T-helper 22 cell (primary cell): ENCODE data around the gene SRD5A1.

ENCODE experiments used
- DNase-seq: peaks from one replicate; pipeline ENCODE4 v3.0.0-alpha.2; 2020; ENCODE audit warnings: low read depth

Gene SRD5A1

DNA sequence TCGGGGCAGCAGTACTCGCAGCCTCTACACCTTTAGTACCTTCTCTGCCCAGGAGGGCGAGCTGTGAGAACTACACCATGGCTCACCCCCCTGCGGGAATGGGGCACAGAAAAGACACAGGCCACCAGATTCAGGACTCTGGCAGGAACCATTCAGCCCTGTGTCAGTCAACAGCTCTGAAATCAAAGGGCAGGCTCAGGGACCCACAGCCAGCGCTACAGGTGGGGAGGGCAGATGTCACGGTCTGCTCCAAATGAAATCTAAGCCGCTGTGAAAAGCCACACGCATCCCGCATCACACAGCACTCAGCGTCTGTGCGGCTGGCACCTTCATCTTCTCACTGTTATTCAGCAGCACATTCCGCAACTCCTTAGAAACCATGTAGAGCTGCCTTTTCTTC lies 28.3 kb upstream of the SRD5A1 start:
- DNase-seq: no peak

- no peak for DNase-seq
These were observed 26.2 kb upstream of the SRD5A1 start for GRCh38 chr5:6606884-6607558.

DNA sequence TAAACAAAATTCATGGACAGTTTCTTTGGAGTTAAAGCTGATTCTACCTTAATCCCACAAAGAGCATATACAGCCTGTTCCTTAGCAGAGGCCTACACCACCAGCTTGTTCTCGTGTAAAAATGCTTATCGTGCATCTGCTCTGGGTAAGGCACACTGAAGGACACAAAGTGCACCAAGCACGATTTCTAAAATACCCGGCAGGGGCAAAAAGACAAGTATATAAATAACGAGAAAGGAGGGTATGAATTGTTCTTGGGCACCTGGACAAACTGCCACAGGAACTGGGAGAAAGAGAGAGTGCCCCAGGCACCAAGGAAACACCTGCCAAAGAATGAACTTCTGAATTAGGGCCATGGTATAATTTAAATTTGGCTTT lies 25.7 kb upstream of the SRD5A1 start:
- no peak for DNase-seq

- no peak for DNase-seq
These were observed 25.2 kb upstream of the SRD5A1 start for GRCh38 chr5:6608016-6608415.

GRCh38 chr5:6611334-6612256 lies 21.6 kb upstream of the SRD5A1 start:
- DNase-seq: no peak

- DNase-seq: no peak
These were observed 18.0 kb upstream of the SRD5A1 start for GRCh38 chr5:6615034-6615815.

GRCh38 chr5:6616632-6617031 lies 16.6 kb upstream of the SRD5A1 start:
- no peak for DNase-seq

- DNase-seq: no peak
These were observed 10.0 kb upstream of the SRD5A1 start for GRCh38 chr5:6623228-6623627.

GRCh38 chr5:6623941-6624340 lies 9.3 kb upstream of the SRD5A1 start:
- DNase-seq: no peak

DNA sequence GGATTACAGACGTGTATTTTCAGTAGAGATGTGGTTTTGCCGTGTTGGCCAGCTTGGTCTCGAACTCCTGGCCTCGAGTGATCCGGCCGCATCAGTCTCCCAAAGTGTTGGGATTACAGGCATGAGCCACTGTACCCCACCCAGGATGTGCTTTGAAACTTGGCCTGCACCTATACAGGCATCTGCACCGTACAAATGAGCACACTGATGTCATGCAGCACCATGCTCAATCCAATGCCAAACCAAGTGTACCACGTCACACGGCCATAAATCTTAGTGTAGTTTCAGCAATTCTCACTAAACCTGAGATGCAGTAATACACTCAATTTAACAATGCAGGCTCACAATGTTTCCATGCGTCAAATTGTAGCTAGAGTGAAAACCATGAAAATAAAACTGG lies 6.7 kb upstream of the SRD5A1 start:
- DNase-seq: no peak

GRCh38 chr5:6631441-6631840 lies 1.8 kb upstream of the SRD5A1 start:
- DNase-seq: no peak

GRCh38 chr5:6632324-6632887 lies 834 bp upstream of the SRD5A1 start:
- no peak for DNase-seq

- no peak for DNase-seq
These were observed 417 bp downstream of the SRD5A1 start for GRCh38 chr5:6633469-6634245.

GRCh38 chr5:6634306-6634705 lies 1.1 kb downstream of the SRD5A1 start:
- DNase-seq: no peak

DNA sequence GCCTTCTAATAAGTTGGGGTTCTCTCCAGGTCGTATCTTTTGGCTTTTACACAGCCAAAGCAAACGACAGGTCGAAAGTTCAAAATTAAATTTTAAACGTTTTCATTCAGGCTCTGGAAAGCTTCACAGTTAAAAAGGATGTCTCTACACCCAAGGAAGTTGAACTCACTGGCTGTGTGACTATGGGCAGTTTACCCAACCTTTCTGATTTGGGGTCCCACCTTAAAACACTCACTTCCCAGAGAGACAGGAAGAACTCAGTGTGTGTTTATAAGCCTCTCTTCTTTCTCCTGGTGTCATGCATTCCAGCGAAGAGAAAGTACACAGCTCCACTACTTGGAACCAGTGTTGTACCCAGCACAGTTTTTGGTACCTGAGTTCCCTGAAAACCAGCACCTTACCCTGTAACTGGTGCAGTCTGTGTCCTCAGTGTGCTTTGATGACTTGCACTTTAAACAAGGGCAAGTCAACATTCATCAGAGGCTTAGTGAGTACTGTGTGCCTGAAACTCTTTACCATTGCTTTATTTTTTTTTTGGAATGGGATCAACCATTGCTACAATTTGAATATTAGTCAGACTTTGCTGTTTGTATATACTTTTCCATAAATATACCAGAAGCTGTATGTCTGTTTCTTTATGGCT lies 1.7 kb downstream of the SRD5A1 start:
- DNase-seq: no peak

DNA sequence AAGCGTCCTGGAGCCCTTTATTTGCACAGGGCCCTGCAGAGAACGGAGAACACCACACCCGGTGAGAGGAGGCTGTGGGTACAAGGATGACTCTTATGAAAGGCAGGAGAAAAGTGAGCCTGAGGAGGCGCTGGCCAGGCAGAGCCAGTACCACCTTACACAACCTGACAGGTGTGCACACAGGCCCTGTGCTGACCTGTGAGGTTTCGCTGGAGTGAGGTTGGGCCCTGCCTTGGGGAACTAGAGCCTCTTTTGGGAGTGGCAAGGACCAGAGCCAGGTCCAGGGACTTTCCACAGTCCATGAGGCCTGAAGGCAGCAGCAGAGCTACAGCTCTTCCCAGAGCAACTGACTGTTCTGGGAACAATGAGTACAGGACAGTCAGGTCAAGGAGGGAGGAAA lies 3.1 kb downstream of the SRD5A1 start:
- no peak for DNase-seq

GRCh38 chr5:6637022-6637421 lies 3.8 kb downstream of the SRD5A1 start:
- DNase-seq: no peak

DNA sequence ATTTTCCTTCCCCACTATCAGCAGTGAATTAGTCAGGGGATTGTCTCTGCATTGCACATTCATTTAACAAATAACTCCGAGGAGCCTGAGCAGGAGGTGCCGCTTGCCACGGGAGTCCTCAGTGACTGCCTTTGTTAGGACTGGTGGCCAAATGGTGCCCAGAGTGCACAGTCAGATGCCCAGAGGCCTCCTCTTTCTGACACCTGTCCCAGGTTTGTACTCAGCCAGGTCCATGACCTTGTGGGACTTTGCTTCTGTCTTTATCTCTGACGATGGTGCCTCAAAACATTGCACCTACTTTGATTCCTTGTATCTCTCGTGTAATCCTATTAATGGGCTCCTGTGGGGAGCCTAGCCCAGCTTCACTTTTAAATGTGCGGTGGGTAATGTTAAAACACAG lies 4.3 kb downstream of the SRD5A1 start:
- DNase-seq: no peak

DNA sequence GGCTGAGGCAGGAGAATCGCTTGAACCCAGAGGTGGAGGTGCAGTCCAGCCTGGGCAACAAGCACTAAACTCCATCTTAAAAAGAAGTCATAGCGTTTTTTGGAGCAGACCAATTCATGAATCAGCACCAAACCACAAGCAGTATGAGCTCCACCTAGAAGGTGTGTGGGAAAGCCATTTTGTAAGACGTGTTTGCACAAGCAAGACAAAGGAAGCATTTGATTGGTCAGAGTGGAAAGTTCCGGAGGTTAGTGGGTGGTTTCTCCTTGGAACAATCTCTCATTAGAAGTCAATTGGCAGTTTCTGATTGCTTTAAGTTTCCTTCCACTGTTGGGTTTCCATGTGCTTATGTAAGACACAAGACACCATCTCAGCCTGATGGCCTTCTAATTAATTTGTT lies 5.0 kb downstream of the SRD5A1 start:
- no peak for DNase-seq

DNA sequence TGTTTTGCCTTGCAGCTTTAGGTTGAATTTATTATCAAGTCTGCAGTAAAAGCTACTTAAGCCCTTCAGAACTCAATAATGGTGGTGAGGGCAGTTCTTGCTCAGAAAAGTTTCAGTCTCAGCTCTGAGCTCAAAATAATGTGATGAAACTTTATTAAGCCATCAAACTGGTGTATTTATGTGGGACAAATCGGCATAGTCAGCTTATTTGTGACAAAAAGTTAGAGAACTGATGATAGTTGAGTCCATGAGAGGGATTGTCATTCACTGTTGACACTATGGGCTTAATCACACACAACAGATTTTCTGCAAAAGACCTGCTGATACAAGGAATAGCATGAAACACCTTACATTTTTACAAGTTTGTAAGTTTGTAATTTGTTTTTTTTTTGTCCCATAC lies 9.4 kb downstream of the SRD5A1 start:
- DNase-seq: no peak

- DNase-seq: no peak
These were observed 11.6 kb downstream of the SRD5A1 start for GRCh38 chr5:6644794-6645241.
